Hematopoietic multipotent progenitor cell treated with erythropoietin and hydrocortisone succinate and interleukin-3 and kit ligand, for 15 days (in vitro differentiated cells): ENCODE data around the gene PSORS1C1.

Experiments used
- DNase-seq: peaks from one replicate; pipeline ENCODE4 v3.0.0-alpha.2; 2015; ENCODE audit warnings: low spot score

PSORS1C1 gene

GRCh38 chr6:31096215-31096614 is 18.4 kb upstream of the PSORS1C1 start:
- DNase-seq, result no peak

GRCh38 chr6:31096656-31097055 is 17.9 kb upstream of the PSORS1C1 start:
- no peak for DNase-seq

DNA sequence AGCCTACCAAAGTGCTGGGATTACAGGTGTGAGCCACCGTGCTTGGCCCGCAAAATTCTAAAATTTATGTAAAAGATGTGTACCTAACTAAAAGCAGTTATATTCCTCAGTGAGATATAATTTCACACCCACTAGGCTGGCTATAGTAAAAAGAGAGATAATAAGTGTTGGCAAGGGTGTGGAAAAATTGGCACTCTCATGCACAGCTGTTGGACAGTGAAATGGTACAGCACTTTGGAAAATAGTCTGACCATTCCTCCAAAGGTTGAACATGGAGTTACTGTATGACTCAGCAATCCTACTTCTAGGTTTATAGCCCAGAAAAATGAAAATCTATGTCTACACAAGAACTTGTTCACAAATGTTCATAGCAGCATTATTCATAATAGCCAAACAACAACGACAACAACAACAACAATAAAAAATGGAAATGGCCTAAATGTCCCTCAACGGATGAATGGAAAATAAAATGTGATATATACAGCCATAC is 16.1 kb upstream of the PSORS1C1 start:
- DNase-seq, result no peak

GRCh38 chr6:31103136-31103535 is 11.5 kb upstream of the PSORS1C1 start:
- DNase-seq, result no peak

DNA sequence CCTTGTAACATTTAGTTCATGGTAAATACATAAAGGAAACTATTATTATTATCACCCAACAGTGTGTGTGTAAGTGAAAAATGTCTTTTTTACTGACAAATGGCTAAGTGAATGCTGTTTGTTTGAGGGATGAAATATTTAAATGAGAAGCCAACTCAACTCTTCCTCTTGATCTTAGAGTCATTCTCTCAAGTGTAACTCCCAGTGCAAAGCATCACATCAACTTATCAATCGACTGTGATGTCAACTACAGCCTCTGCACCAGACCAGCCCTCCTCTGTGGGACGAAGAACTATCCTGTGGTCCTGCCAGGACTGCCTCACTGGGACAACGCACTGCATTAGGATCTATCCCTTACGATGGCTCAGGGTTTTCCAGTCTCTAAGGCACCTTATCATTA is 7.5 kb upstream of the PSORS1C1 start:
- no peak for DNase-seq

GRCh38 chr6:31110825-31111582 is 3.6 kb upstream of the PSORS1C1 start:
- no peak for DNase-seq

DNA sequence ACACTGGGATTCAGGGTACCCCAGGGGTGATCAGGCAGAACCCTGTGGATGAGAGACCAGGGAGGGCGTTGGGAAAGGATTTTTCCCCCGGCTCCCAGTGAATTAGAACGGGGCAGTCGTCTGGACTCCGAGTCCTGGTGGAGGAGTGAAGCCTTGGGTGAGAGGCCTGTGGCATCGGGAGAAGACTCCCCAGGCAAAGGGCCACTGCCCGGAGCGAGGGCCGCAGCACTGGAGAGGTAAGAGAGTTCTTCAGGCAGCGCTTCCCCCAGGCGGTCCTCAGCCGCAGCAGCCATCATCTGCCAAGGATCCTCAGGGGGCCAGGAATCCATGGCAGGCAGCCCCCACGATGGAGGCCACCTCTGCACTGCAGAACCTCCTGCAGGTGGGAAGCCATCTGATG is 2.9 kb upstream of the PSORS1C1 start:
- DNase-seq, result no peak

DNA sequence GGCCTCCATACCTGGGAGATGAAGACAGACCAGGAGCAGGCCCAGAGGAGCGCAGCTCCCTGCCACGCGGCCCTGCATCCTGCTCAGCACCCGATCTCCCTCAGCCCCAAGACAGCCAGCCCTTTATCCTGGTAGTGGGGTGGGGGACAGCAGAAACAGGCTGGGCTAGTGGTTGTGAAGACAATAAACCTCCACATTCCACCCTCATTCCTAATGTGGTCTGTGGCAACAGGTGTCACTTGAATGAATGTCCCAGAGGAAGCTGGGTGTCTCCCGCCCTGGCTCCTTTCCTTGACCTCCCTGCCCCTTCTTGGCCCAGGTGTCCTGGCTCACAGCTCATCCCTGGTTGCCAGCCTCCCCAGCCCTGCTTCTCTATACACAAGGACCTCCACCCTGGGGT is 2.1 kb upstream of the PSORS1C1 start, which contains the start of gene C6orf15:
Gene C6orf15, minus strand, starts transcription at position 98 of the 400 bp plus-strand sequence. Its CDS starts 20 bp downstream, at position 78.
- DNase-seq, result no peak

DNA sequence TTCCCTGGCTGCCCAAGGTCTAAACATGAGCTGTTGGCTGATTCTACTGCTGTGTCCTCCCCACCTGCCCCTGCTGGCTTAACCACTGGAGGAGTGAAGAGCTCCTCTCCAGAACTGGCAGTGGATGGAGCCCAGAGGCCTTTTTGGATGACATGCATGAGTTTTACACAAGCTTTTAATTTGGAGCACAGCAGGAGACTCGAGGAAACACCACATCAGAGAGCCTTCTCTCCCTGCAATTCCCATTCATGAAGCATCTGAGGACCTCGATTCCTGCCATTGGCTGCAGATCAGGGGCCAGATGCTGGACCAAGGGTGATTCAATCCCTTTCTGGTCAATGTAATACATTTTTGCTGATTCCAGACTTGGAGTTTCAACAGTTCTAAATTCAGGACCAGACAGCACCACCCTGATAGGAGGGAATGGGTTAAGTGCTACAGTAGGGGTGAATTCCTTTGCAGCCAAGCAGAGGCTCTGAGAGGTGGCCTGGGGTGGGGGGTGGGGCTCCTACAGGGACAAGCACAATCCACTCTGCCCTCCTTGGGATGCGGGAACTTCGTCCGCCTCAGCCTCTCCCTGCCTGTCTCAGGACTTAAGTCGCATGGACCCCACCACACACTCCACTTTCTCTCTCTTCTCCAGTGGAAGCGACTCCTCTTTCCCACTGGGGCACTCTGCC is 599 bp upstream of the PSORS1C1 start:
- DNase-seq, result no peak

- DNase-seq, result no peak
Measured at GRCh38 chr6:31114970-31115849, 610 bp downstream of the PSORS1C1 start.

DNA sequence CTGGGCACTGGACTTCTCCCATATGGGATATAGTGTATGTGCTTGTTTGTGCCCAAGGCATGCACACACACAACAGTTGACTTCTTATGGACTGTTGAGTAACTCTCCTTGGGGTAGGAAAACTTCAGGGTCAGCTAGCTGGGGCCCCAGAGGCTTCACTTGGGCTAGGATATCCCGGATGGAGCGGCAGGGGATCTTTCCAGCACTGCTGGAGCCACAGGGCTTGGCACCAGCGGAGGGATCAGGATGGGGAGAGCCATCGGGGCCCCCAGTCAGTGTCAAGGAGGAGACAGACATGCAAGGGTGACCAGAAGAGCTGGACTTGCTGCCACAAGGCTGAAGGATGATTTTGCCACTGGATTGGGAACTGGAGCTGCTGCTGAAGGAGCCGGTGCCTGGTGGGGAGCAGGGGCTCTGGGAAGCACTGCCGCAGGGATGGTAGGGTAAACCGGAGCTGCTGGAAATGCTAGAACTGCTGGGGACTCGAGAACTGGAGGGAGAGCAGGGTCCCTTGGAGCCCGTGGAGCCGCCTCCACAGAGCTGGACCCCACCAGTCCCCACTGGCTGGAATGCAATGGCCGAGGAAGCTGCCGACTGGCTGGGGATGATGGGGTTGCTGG is 1.5 kb downstream of the PSORS1C1 start:
- DNase-seq, result no peak

DNA sequence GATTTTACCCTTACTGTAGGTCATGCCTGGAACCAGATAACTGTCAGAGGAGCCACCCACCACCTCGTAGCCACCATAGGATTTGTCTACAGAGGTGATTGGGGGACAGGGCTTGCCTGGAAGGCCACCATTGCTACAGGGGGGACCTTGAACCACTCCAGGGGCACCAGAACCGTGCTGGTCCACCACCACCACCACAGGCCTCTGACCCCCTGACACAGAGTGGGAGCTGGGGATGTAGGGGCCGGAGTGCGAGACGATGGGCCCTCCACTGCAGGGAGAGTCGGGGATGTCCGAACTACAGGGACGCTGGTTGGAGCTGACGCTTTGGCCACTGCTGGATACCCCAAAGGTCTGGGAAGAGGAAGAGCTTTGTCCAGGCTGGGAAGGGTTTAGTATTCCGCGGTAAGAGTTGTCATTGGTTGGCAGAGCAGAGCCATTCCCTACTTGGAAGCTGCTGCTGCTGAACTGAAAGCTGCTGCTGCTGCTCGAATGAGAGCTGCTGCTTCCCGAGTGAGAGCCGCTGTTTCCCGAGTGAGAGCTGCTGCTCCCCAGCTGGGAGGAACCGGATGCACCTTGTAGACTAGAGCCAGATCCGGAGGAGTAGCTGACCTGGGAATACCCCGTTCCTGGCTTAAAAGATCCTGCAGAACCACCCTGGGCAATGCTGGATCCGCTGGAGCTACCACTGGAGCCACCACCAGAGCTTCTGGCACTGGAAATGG is 2.2 kb downstream of the PSORS1C1 start:
- DNase-seq, result no peak

DNA sequence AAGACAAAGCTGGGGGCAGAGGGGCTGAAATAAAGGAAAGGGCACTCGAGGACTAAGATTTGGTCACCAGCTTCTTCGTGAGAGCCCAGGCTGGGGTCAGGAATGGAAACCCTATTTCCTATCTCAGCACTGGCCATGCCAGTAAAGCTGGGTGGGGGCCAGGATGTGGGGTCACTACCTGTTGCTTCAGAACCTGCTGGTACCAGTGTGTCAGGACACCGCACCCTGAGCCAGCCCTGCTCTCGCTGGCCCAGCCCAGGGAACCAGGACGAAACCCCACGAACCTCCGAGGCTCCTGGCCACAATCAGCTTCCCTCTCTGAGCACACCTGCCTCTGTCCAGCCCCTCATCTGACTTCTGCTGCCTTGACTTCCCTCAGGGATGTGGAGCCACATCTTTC is 3.6 kb downstream of the PSORS1C1 start:
- DNase-seq, result no peak

DNA sequence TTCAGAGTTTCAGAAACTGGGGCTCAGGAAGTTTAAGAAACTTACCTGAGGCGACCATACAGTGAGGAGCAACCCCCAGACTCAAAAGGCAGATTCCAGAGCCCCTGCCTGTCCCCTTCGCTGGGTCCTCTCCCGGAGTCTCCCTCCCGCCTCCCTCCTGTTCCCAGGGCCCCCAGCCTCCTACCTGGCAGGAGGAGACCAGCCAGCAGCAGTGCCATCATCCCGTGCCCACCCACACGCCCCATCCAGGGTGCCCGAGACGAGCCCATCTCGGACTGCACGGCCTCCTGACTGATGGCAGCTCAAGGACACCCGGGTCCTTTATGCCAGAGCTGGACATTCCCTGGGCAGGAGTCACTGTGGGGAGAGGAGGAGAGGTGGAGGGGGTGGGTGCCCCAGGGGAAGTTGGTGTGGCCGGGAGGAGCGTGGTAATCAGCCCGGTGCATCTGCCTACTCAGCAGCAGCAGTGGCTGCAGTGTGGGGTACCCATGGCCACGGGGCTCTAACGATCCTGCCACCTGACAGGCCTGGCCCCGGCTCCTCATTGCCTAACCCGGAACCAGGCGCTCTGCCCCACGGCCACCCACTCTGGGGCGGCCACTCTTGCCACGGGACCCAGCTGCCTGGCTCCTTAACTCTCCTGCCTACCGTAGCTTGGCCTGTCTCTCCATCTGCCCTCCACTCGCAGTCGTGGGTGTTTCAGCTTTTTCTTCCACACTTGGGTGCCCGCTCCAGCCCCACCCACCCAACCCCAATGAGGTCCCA is 5.7 kb downstream of the PSORS1C1 start, which contains the start of gene CDSN:
Gene CDSN, minus strand, starts transcription at position 296 of the 765 bp plus-strand sequence. Its CDS starts 27 bp downstream, at position 269.
- no peak for DNase-seq

DNA sequence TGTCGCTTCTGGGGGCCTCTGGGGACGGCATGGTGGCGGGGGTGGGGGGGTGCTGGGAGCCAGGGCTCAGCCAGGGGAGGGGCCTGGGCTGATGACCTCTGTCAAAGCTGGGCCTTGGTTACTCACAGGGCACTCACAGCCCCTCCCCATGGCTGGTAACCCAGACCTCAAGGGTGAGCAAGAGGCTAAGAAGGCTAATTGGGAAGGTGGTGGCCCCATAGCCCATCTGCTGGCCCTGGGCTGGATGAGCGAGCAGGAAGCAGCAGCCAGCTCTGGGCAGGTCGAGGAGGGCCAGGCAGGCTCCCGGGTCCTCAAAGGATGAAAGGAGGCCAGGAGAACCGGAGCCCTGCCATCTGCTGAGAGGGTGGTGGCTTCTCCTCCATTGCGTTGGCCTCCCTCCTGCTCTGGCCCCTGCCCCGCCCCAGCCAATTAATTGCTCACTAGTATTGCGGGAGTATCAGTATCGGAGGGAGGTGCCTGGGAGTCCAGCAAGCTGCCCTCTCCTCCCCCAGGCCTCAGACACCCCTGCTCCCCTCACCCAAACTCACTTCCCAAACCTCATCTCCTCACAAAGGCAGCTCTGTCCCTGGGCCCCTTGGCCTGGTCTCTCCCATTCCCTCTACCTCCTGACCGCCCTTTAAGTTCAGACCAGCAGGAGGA is 6.7 kb downstream of the PSORS1C1 start:
- no peak for DNase-seq

- DNase-seq, result no peak
Measured at GRCh38 chr6:31122791-31123706, 8.4 kb downstream of the PSORS1C1 start.

DNA sequence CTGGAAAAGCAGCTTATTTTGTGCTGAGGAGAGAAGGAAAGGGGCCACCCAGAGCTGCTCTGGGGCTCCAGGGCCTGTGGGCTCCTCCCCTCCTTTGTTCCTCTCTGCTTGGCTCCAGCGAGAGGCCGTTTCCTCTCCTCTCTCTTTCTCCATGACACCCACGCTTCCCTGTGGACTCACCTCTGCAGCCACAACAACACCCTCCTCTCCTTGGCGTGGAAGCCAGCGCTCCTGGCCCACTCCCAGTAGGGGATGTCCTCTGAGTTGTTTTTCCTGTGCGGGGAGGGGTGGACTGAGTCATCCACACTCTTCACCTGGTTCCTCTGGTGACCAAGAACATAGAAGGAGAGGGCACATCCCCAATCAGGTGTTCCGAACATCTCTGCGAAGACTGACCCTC is 10.6 kb downstream of the PSORS1C1 start:
- no peak for DNase-seq

- DNase-seq, result no peak
Measured at GRCh38 chr6:31125586-31126363, 11.2 kb downstream of the PSORS1C1 start.
